GM18505 (cell line): ENCODE data around the gene LGALSL.
"Not testable (repeated sequence)": the region's sequence is repeated elsewhere in the genome, so short reads cannot be mapped to it uniquely, and the experiment has no call there.

Experiments used
- ATAC-seq: cut with Tn5 transposase; IDR thresholded peaks from one replicate; pipeline ENCODE4 v1.9.1; 2021; ENCODE audit not compliant: unreplicated experiment
- POLR2A ChIP-seq: IDR thresholded peaks from 4 replicates; pipeline ENCODE4 v1.6.1; 2011; ENCODE audit warnings: borderline replicate concordance; ENCODE audit not compliant: insufficient read depth, insufficient read length; ENCODE audit errors: extremely low read depth

The LGALSL gene

DNA sequence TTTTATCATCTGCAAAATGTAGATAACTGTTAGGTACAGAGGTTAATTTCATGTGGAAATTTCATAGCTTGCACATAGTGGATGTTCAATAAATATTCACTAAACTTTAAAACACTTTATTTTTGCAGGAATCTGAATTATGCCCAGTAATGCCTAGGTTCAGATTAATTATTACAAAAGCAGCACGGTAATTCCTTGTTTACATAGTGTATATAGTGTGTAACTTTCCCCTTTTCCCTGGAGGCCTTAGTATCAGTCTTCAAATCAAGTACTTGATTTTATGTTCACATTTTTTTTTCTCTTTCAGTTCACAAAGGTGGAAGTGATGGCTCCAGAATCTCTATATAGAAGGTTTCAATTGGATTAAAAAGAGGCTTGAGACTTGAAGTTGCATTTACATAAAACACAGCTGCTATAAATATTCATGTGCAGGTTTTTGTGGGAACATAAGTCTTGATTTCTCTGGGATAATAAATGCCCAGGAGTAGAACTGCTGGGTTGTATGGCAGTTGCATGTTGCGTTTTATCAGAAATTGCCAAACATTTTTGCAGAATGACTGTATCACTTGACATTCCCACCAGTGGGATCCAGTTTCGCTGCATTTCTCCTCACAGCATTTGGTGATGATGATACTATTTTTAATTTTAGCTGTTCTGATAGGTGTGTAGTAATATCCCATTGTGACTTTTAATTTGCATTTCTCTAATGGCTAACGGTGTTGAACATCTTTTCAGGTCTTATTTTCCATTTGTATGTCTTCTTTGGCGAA is 27.6 kb upstream of the LGALSL start:
- no peak for ATAC-seq
- no peak for TF ChIP-seq POLR2A

DNA sequence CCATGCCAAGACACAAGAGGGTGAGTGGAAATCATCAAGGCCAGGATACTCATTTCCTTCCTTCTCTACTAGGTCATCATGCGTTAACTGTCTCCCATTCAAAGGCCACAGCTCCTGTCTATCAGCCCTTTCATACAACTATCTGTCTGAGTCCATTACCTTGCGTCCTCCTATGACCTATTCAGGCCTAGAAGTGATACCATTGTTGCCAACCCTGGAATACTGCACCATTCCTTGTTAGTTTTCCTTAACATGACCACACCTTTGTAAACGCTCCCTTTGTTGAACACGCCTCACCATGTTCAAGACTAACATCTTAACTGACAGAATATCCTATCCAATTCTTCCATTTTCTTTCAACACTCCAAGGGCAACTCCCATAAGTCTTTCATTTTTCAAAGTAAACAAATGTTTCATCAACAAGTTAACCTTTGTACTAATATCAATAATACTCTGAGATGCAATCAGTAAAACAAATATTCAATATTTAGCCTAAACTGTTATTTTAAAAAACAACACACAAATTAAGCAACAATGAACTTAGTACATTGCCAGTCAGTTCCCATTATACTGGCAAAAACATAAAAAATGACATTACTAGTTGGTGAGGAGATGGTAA is 19.8 kb upstream of the LGALSL start:
- no peak for ATAC-seq
- no peak for TF ChIP-seq POLR2A

DNA sequence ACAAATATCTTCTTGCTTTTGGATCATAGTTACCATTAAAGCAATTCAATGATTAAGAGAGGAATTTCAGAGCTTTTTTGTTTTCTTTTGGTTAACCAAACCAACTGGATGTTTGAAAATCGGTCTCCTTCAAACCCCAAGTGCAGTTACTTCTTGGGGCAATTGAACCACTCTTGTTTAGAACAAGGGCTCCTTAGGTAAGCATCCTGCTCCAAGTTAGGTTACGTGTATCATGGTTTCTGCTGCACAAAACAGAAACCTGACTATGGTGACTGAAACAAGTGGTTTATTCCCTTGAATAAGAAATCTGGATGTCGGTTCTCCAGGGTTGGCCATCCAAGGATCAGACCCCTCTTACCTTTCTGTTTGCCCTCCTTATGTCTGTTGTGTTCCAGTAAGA is 16.1 kb upstream of the LGALSL start:
- no peak for TF ChIP-seq POLR2A
- no peak for ATAC-seq

DNA sequence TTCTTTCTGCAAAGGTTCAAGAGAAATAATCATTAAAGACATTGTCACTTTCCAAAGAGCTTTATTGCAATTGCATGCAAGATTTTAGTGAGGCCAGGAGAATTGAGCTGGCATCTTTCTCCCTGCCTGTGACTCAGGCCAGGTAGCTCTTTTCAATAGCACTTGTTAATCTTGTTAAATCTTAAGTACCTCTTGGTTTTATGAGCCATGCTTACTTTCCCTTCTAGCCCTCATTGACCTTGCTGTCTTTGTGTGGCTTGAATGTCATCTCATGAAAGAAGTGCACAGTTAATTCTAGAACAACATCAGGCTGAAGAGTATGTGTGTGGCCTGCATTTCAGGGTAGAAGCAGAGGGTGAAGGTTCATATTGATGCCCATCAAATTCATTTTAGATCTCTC is 14.8 kb upstream of the LGALSL start:
- ATAC-seq, result no peak

DNA sequence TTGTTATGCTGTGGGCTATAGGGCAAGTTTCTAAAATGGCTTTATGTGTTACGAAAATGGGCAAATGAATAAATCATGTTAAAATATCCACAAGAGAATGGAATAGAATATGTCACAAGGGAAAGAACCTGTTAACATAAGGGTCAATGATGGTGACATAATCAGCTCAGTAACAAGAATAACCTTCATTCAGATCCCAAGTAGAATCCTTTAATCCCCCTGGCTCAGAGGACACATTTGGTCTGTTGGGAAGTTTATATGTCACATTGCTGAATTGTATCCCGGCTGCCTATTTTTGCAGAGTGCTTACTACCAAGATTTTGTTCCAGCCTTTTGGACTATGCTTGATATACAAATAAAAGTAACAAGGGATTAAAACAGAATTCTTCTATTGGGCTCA is 13.1 kb upstream of the LGALSL start:
- TF ChIP-seq POLR2A, result no peak
- ATAC-seq, result no peak

More for the DNA sequence above, 14.8 kb upstream of the LGALSL start:
- TF ChIP-seq POLR2A, result no peak

DNA sequence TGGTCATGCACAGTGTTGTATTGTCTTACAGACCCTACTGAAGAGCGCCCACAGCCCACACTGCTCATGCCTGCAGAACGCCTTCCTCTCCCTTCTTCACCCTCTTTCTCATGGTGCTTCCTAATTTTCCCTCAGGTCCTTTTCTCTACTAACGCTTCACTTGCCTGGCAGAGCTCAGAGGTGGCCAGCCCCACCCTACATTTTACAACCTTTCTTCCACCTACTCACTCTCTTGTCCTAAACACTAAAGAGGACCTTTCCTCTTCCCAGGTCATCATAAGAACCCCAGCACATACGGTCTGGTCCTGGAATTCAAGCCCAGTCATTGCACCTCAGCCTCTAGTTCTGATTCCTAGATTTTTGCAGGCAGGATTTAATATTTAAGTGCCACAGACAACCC is 11.7 kb upstream of the LGALSL start:
- TF ChIP-seq POLR2A, result no peak
- ATAC-seq, result no peak

DNA sequence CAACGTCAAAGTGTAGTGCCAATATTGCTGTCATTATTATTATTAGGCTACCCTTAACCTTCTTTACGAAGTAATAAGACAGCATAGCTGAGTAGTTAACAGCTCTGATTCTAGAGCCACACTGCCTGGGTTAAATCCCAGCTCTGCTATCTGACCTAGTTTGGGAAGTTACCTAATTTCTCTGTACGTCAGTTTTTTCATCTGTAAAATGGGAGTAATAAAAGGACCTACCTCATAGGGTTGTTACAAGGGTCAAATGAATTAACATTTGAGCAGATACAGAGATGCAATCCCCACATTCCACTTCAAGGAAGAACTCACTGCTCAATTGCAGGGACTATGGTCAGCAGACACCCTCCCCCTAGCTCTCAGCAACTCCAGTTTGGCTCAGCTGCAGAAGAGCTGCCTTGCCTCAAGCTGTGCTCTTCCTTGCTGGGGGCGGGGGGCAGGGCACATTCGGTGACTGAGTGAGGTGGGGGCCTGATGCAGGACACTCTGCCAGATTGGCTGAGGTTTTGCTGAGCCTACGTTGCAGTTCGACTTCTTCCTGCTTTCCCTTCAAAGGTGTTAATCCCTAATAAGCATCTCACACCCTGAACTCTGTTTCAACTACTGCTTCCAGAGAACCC is 11.0 kb upstream of the LGALSL start:
- no peak for ATAC-seq
- TF ChIP-seq POLR2A, result no peak

DNA sequence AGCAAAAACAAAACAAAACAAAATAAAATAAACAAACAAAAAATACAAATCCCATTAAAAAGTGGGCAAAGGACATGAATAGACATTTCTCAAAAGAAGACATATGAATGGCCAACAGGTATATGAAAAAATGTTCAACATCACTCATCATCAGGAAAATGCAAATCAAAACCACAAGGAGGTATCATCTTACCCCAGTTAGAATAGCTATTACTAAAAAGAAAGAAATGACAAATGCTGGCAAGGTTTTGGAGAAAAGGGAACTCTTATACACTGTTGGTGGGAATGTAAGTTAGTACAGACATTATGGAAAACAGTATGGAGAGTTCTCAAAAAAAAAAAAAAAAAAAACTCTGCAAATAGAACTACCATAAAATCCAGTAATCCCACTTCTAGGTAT is 8.0 kb upstream of the LGALSL start:
- not testable (repeated sequence) for ATAC-seq

DNA sequence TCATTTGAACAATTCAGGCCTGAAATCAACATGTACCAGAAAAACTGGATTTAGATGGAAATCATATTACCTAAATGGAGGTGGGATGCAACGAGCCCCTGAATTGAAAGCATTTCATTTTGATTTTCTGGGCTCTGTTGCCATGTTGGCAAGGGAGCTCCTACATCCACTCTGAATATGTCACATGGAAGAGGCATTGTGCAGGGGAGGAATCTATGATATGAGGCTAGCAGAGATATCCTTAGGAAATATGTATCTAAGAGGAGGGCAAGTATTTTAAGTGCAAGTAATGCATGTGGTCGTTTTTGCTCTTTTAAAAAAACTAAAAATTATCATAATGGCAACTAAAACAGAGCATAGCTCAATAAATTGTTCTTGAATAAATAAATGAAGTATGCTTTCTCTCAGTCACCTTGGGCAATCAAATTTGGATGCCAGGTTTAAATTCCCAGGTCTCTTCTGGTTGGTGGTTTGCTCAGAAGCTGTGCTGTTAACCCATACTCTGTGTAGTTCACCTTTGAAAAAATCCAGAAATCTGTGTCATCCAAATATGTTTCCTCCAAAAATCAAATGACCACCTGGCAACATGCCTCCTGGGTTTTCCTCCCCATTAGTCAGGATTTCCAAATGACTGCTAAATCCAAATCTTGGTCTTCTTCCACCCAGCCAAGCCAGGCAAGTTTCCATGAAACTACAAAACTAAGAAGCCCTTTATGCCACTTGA is 6.5 kb upstream of the LGALSL start:
- no peak for TF ChIP-seq POLR2A
- no peak for ATAC-seq

DNA sequence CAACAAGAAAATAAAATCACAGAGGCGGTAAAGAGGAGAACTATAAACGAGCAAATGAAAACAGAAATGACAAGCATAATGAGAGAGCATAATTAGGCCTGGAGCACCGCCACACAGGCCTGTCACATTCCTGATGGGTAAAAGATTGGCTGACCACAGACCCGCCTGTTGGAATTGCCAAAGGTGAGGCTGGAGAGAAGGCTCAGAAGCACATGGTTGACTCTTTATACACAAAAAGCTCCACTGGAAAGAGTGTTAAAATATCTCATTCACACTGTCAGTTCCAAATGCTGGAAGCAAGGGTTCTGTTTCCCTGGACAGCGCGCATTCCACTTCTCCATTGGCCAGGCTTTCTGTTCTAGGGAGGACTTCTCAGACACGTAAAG is 5.9 kb upstream of the LGALSL start:
- no peak for TF ChIP-seq POLR2A
- ATAC-seq, result no peak

DNA sequence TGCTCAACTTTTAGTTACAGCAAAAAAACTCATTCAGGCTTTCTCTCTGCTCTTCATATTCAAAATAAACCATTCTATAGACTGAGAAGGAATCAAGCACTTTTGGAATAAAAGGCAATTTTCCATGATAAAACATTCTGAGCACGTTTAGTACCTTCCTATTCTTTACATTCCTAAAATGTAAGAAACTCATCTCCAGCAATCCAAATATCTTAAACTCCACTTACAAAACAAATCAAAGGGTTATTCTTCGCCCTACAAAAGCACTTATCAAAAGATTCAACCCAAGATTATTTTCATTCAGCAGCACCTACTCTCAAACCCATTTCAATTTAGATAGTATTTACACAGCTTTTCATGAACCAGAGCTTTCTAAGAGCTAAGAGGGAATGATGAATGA is 2.9 kb upstream of the LGALSL start:
- TF ChIP-seq POLR2A, result no peak
- ATAC-seq, result no peak

DNA sequence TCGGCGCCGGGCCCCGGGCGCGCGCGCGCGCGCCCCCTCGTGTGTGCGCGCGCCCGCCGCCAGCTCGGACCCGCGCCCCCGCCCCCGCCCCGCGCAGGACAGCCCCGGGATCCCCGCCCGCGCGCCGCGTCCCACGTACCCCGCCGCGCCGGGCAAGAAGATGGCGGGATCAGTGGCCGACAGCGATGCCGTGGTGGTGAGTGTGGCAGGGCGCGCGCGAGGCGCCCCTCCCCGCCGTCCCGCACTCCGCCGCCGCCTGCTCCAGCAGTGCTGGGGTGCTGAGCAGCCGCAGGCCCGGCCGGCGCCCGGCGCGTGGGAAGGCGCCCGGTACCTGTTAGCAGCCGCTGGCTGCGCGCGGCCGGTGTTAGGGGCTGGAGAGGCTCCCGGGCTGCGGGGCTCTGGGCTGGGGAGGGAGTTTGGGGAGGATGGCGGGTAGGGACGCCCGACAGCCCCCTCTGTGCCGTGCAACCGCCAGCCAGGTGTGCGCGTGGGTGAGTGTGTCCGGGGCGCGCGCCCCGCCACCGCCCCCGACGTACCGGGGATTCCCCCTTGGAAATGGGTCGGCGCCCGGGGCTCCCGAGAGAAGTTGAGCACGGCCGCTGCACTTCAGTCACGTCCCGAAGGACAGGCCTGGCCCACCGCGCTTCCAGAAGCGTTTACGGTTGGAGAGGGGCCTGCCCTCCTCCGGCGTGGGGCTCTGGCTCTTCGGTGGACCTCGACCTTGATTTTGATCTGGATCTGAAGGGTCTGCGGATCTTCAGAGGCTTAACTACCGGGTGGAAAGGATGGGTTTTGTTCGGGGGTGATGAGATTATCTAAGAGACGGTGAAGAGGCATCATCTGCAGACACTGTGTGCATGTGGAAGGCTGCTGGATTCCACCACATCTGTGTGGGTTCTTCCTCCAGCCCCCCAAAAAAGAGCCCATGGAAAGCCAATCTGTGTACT is 697 bp downstream of the LGALSL start:
- peak; percentile 50 for TF ChIP-seq POLR2A
- peak; percentile 45 for ATAC-seq

DNA sequence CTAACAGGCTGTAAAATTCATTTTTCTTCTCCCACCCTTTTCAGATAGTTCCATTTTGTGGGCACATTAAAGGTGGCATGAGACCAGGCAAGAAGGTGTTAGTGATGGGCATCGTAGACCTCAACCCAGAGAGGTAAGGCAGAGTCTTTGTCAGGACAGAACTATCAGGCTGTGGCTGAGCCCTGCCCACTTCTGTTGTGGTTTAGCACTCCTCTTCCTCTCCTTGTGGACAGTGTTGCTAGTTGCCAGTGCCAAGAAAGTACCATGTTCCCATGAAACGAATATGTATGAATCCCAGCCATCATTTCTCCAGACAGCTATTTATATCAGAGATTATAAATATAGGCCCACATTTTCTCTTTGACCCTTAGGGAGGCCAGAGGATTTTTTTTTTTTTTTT is 1.6 kb downstream of the LGALSL start:
- no peak for ATAC-seq
- no peak for TF ChIP-seq POLR2A
